Measurements from ENCODE around the gene AVPR2.

DNA sequence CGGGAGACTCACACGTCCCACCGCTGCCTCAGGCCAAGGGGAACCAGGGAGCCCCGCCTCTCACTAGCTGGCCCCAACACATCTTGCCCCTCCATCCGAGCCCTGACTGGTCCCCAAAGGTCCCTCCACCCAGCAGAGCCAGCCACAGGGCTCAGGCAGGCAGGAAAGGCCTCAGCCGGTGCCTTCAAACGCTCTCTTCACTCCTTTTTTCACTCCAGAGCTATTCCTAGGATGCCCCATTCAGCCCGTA is 23.1 kb downstream of the AVPR2 start:
- TF ChIP-seq, protein P1, sequence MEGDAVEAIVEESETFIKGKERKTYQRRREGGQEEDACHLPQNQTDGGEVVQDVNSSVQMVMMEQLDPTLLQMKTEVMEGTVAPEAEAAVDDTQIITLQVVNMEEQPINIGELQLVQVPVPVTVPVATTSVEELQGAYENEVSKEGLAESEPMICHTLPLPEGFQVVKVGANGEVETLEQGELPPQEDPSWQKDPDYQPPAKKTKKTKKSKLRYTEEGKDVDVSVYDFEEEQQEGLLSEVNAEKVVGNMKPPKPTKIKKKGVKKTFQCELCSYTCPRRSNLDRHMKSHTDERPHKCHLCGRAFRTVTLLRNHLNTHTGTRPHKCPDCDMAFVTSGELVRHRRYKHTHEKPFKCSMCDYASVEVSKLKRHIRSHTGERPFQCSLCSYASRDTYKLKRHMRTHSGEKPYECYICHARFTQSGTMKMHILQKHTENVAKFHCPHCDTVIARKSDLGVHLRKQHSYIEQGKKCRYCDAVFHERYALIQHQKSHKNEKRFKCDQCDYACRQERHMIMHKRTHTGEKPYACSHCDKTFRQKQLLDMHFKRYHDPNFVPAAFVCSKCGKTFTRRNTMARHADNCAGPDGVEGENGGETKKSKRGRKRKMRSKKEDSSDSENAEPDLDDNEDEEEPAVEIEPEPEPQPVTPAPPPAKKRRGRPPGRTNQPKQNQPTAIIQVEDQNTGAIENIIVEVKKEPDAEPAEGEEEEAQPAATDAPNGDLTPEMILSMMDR (IDR thresholded peaks at IDR 0.05; ENCODE audit: low read depth, low read length), result no peak
- TF ChIP-seq POLR2A (IDR thresholded peaks at IDR 0.05; ENCODE audit: extremely low read depth, insufficient read length) (no peak), MYC (IDR thresholded peaks at IDR 0.05; ENCODE audit: low read depth, low read length) (no peak)
